Osteocyte (in vitro differentiated cells): ENCODE data around the gene ARHGAP24. TPM values are rescaled to one million over a fixed set of nuclear protein-coding genes. Genes with fewer than 3 reads are reported as not detected.

Experiments used
- DNase-seq: peaks from one replicate; pipeline ENCODE4 v3.0.0; 2021; ENCODE audit warnings: mixed read lengths; ENCODE audit not compliant: unreplicated experiment; ENCODE audit errors: extremely low spot score
- H3K27ac Mint-ChIP-seq: one replicate; pipeline ENCODE4 v1.8.0; 2021; ENCODE audit warnings: mild to moderate bottlenecking, mixed read lengths; ENCODE audit not compliant: unreplicated experiment
- H3K27me3 Mint-ChIP-seq: one replicate; pipeline ENCODE4 v1.8.0; 2021; ENCODE audit warnings: mixed read lengths; ENCODE audit not compliant: unreplicated experiment
- H3K36me3 Mint-ChIP-seq: one replicate; pipeline ENCODE4 v1.8.0; 2021; ENCODE audit warnings: mixed read lengths; ENCODE audit not compliant: unreplicated experiment
- H3K4me1 Mint-ChIP-seq: one replicate; pipeline ENCODE4 v1.8.0; 2021; ENCODE audit warnings: mixed read lengths; ENCODE audit not compliant: unreplicated experiment
- H3K4me3 Mint-ChIP-seq: one replicate; pipeline ENCODE4 v1.8.0; 2021; ENCODE audit warnings: mild to moderate bottlenecking, moderate library complexity, mixed read lengths; ENCODE audit not compliant: unreplicated experiment
- H3K9me3 Mint-ChIP-seq: one replicate; pipeline ENCODE4 v1.8.0; 2021; ENCODE audit warnings: mixed read lengths; ENCODE audit not compliant: unreplicated experiment
- total RNA-seq: library from RNA; stranded (reverse); gene quantifications from 2 replicates; pipeline ENCODE4 v1.2.1, GENCODE V29; 2021
- TF ChIP-seq, protein P1 (sequence below): fragments of 200-600 bp; sonication (generic); IDR thresholded peaks from 2 replicates; pipeline ENCODE4 v1.5.0; 2021; ENCODE audit warnings: antibody characterized with exemption, mild to moderate bottlenecking, moderate library complexity

The ARHGAP24 gene
- total RNA-seq, 1 donor from 2014 or later: 29.3 TPM

DNA sequence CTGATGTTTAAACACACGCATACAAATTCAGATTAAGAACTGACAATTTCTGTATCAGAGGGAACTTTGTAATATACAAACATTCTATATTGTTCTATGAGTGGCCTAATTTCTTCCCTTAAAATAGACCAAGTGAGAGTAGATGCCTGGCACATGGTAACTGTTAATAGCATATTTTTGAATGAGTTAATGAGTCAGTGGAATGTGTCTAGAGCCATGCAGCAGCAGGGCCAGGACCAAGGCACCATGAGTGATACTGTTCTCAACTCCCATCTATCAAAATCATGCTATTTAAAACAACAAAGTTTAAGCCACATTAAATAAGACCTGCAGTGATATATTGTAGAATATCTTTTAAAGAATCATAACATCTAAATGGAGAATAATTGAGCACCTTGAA lies 98.3 kb downstream of the ARHGAP24 start:
- Mint-ChIP-seq H3K27me3 (peaks cover 5% of the 10 kb centered on the region), H3K36me3 (no peaks in the 10 kb centered on the region), H3K27ac (no peak overlapping the region), H3K9me3 (no peaks in the 10 kb centered on the region), H3K4me3 (no peak overlapping the region), H3K4me1 (no peaks in the 10 kb centered on the region)
- TF ChIP-seq, protein P1, sequence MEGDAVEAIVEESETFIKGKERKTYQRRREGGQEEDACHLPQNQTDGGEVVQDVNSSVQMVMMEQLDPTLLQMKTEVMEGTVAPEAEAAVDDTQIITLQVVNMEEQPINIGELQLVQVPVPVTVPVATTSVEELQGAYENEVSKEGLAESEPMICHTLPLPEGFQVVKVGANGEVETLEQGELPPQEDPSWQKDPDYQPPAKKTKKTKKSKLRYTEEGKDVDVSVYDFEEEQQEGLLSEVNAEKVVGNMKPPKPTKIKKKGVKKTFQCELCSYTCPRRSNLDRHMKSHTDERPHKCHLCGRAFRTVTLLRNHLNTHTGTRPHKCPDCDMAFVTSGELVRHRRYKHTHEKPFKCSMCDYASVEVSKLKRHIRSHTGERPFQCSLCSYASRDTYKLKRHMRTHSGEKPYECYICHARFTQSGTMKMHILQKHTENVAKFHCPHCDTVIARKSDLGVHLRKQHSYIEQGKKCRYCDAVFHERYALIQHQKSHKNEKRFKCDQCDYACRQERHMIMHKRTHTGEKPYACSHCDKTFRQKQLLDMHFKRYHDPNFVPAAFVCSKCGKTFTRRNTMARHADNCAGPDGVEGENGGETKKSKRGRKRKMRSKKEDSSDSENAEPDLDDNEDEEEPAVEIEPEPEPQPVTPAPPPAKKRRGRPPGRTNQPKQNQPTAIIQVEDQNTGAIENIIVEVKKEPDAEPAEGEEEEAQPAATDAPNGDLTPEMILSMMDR: no peak
- no peak for DNase-seq

DNA sequence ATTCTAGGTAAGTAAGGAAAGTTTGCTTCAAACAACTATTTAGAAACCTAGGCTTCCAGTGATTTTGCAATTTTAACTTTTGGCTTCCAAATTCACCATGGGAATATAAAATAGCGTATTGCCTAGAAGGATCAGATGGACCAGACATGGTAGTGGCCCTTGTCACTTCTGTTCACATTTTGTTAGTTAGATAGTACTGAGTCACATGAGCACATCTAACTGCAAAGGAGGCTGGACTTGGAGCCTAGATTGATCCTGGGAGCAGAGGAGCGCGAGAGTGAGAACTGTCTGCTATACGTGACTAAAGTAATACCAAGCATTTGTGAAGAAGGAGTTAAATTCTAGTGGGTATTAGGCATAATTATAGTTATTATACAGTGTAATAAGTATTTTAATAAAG lies 102.4 kb downstream of the ARHGAP24 start:
- Mint-ChIP-seq H3K4me1 (no peaks in the 10 kb centered on the region), H3K36me3 (no peaks in the 10 kb centered on the region), H3K9me3 (no peaks in the 10 kb centered on the region), H3K27ac (no peak overlapping the region), H3K4me3 (no peak overlapping the region), H3K27me3 (peaks cover 13% of the 10 kb centered on the region)
- TF ChIP-seq, protein P1: no peak
- no peak for DNase-seq

DNA sequence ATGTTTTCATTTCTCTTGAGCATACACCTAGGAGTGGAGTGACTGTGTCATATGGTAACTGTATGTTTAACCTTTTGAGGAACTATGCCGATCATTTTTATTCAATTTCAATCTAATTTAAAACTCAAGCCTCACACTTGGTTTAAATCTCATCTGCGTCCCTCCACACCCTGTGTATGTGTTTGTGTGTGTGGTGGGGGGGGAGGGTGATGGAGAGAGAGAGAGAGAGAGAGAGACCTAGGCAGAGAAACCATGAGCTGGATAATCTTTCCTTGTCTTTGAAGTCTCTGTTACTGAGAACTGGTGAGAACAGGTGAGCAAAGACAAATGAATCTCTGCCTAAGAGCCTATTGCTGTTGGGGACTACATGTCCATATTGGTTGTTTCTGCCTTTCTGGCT lies 105.0 kb downstream of the ARHGAP24 start:
- Mint-ChIP-seq H3K27me3 (peaks cover 15% of the 10 kb centered on the region), H3K9me3 (no peaks in the 10 kb centered on the region), H3K36me3 (no peaks in the 10 kb centered on the region), H3K27ac (no peak overlapping the region), H3K4me1 (no peaks in the 10 kb centered on the region), H3K4me3 (no peak overlapping the region)
- no peak for DNase-seq
- TF ChIP-seq, protein P1: no peak

DNA sequence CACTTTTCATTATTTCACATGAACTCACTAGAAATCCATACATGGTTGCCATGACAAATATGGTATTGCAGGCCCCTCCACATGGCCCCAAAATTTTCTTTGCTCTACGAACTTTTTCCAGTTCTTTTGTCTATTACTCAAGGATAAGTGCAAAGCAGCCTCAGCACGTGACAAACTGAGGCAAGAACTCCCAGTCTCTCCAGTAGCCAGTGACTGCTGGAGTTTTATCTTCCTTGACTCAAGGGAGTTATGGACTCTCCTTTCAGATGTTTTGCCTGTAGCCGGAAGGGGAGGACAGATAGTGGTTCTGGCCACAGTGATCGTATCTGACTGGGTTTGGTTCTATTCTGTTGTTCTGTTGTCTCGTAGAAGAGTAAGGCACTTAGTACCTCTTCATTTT lies 105.5 kb downstream of the ARHGAP24 start:
- no peak overlapping the region for H3K4me3 Mint-ChIP-seq
- no peaks in the 10 kb centered on the region for H3K9me3 Mint-ChIP-seq
- no peaks in the 10 kb centered on the region for H3K36me3 Mint-ChIP-seq
- TF ChIP-seq, protein P1: no peak
- DNase-seq: no peak
- H3K27me3 Mint-ChIP-seq: peaks cover 15% of the 10 kb centered on the region
- no peaks in the 10 kb centered on the region for H3K4me1 Mint-ChIP-seq
- no peak overlapping the region for H3K27ac Mint-ChIP-seq

DNA sequence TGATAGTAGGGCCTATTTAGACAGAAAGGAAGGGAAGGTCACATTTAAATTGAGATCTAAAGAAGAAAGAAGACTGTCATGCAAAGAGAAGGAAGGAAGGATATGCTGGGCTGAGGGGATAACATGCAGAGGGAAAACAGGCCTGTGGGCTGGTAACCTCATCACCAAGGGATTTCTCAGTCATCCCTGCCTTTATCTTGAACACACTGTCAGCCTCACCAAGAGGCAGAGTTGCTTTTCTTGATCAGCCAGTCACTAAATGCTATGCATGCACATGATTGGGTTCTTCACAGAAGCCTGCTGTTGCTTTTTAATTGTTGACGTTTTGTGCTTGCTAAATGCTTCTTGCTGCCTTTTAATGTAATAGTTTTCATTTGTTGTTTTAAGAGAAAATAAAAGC lies 113.0 kb downstream of the ARHGAP24 start:
- Mint-ChIP-seq H3K9me3 (peaks cover 4% of the 10 kb centered on the region), H3K27ac (no peak overlapping the region)

More for the DNA sequence above, 113.0 kb downstream of the ARHGAP24 start:
- Mint-ChIP-seq H3K27me3 (no peaks in the 10 kb centered on the region), H3K4me3 (no peak overlapping the region), H3K36me3 (no peaks in the 10 kb centered on the region), H3K4me1 (no peaks in the 10 kb centered on the region)
- TF ChIP-seq, protein P1: no peak
- no peak for DNase-seq
